Neuronal stem cell (in vitro differentiated cells): ENCODE results near the gene ATXN10.

Experiments
- DNase-seq: peaks from one replicate; pipeline ENCODE4 v3.0.0-alpha.2; 2013; ENCODE audit warnings: low spot score
- H2AFZ ChIP-seq: one replicate; pipeline ENCODE4 v1.6.1; 2013; ENCODE audit warnings: mild to moderate bottlenecking, low read length, inconsistent platforms
- H2AK5ac ChIP-seq: 2 replicates; pipeline ENCODE4 v1.6.1; 2013; ENCODE audit warnings: low read depth, mild to moderate bottlenecking, inconsistent platforms, low read length, moderate library complexity, mixed read lengths
- H2BK120ac ChIP-seq: 2 replicates; pipeline ENCODE4 v1.6.1; 2013; ENCODE audit warnings: low read depth, mild to moderate bottlenecking, inconsistent platforms, low read length, moderate library complexity, mixed read lengths
- H2BK12ac ChIP-seq: one replicate; pipeline ENCODE4 v1.6.1; 2013; ENCODE audit warnings: low read length, inconsistent platforms
- H2BK15ac ChIP-seq: 2 replicates; pipeline ENCODE4 v1.6.1; 2013; ENCODE audit warnings: mild to moderate bottlenecking, low read length, inconsistent platforms, mixed read lengths
- H2BK5ac ChIP-seq: one replicate; pipeline ENCODE4 v1.6.1; 2013; ENCODE audit warnings: inconsistent platforms, mild to moderate bottlenecking, low read length, moderate library complexity
- H3K14ac ChIP-seq: one replicate; pipeline ENCODE4 v1.6.1; 2013; ENCODE audit warnings: low read length, inconsistent platforms
- H3K18ac ChIP-seq: 2 replicates; pipeline ENCODE4 v1.6.1; 2013; ENCODE audit warnings: low read length, inconsistent platforms
- H3K23ac ChIP-seq: 2 replicates; pipeline ENCODE4 v1.6.1; 2013; ENCODE audit warnings: low read depth, mild to moderate bottlenecking, mixed read lengths, low read length, inconsistent platforms; ENCODE audit not compliant: poor library complexity
- H3K27ac ChIP-seq: replicated peaks from 3 replicates; pipeline ENCODE4 v1.5.1; 2013; ENCODE audit warnings: low read length, inconsistent platforms
- H3K27me3 ChIP-seq, 3 experiments: 2 replicates each; pipeline ENCODE4 v1.6.1; 2013; ENCODE audit warnings: low read length in 3 of 3, mild to moderate bottlenecking in 2 of 3, inconsistent platforms in 1 of 3, low read depth in 1 of 3, mixed read lengths in 1 of 3, moderate library complexity in 1 of 3; ENCODE audit not compliant: control insufficient read depth in 3 of 3, insufficient read depth in 3 of 3
- H3K36me3 ChIP-seq, 2 donors: replicated peaks in 1 of 2; 2 replicates each; pipeline ENCODE4 v1.6.1; 2013; ENCODE audit warnings: low read length in 2 of 2; ENCODE audit not compliant: control insufficient read depth in 2 of 2, insufficient read depth in 2 of 2
- H3K4ac ChIP-seq: 2 replicates; pipeline ENCODE4 v1.6.1; 2013; ENCODE audit warnings: inconsistent platforms, mild to moderate bottlenecking, low read length, moderate library complexity
- H3K4me1 ChIP-seq, 2 donors: 1 replicate in 1 of 2; 2 replicates in 1 of 2; pipeline ENCODE4 v1.6.1; 2013; ENCODE audit warnings: low read length in 2 of 2, low read depth in 1 of 2; ENCODE audit not compliant: control insufficient read depth in 2 of 2, insufficient read depth in 1 of 2
- H3K4me2 ChIP-seq: one replicate; pipeline ENCODE4 v1.6.1; 2013; ENCODE audit warnings: mild to moderate bottlenecking, low read length, inconsistent platforms; ENCODE audit not compliant: insufficient read depth, poor library complexity, severe bottlenecking
- H3K4me3 ChIP-seq, 2 donors: 2 replicates each; pipeline ENCODE4 v1.5.1; 2013; ENCODE audit warnings: low read length in 2 of 2, mild to moderate bottlenecking in 2 of 2, inconsistent platforms in 1 of 2, moderate library complexity in 1 of 2
- H3K79me1 ChIP-seq: one replicate; pipeline ENCODE4 v1.6.1; 2013; ENCODE audit warnings: low read depth, mild to moderate bottlenecking, inconsistent platforms, low read length, moderate library complexity
- H3K9ac ChIP-seq: one replicate; pipeline ENCODE4 v1.6.1; 2013; ENCODE audit warnings: mild to moderate bottlenecking, low read depth, low read length, inconsistent platforms; ENCODE audit not compliant: poor library complexity
- H3K9me3 ChIP-seq, 2 donors: replicated peaks in 1 of 2; 2 replicates each; pipeline versions ENCODE3 to v1.6.1; 2013; ENCODE audit warnings: low read length in 2 of 2, mild to moderate bottlenecking in 2 of 2, inconsistent platforms in 1 of 2, low read depth in 1 of 2, mixed read lengths in 1 of 2, moderate library complexity in 1 of 2; ENCODE audit not compliant: control insufficient read depth in 2 of 2, insufficient read depth in 1 of 2
- H4K8ac ChIP-seq: one replicate; pipeline ENCODE4 v1.6.1; 2013; ENCODE audit warnings: low read depth, mild to moderate bottlenecking, inconsistent platforms, low read length, moderate library complexity
- H4K91ac ChIP-seq: one replicate; pipeline ENCODE4 v1.6.1; 2013; ENCODE audit warnings: low read length, low read depth, mild to moderate bottlenecking, inconsistent platforms; ENCODE audit not compliant: poor library complexity
- WGBS, 2 donors: extraction: QIAGEN DNeasy Blood & Tissue Kit; methylation state at CpG; one replicate each; pipeline ENCODE4 v1.1.7; 2013; ENCODE audit warnings: missing lambda C conversion rate in 2 of 2, mixed read lengths in 1 of 2; ENCODE audit not compliant: insufficient read length in 2 of 2, insufficient replicate concordance in 1 of 2; ENCODE audit errors: extremely low coverage in 2 of 2; 5-methylcytosine and 5-hydroxymethylcytosine counted together

The ATXN10 gene

DNA sequence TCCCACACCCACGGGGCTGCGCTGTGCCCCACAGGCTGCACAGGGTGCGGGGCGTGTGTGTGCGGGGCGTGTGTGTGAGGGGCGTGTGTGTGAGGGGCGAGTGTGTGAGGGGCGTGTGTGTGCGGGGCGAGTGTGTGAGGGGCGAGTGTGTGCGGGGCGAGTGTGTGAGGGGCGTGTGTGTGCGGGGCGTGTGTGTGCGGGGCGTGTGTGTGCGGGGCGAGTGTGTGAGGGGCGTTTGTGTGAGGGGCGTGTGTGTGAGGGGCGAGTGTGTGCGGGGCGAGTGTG lies 218.7 kb downstream of the ATXN10 start:
- Histone ChIP-seq H3K18ac (peak overlapping the region; percentile 99), H3K4me1 (peaks cover 28% of the 10 kb centered on the region in 2 donors), H3K23ac (peak overlapping the region; percentile 17), H2AFZ (peak overlapping the region; percentile 86), H3K9ac (peak overlapping the region; percentile 60), H2AK5ac (peak overlapping the region; percentile 100), H4K8ac (no peak overlapping the region), H3K36me3 (peaks cover 0 to 2% of the 10 kb centered on the region in 2 donors), H2BK120ac (peak overlapping the region; percentile 95), H3K4me2 (no peak overlapping the region), H3K9me3 (peaks cover 0 to 6% of the 10 kb centered on the region in 2 donors), H3K14ac (peak overlapping the region; percentile 97), H4K91ac (peak overlapping the region; percentile 100), H2BK15ac (peak overlapping the region; percentile 78), H3K79me1 (peaks cover 6% of the 10 kb centered on the region), H3K4me3 (no peak overlapping the region), H3K4ac (peak overlapping the region; percentile 93), H3K27me3 (peaks cover 0 to 6% (median 0%) of the 10 kb centered on the region in 3 experiments), H2BK5ac (peak overlapping the region; percentile 100), H2BK12ac (peak overlapping the region; percentile 95), H3K27ac (peak overlapping the region; percentile 96)
- DNase-seq: no peak
- no CpG with 5 or more reads among the region's 26 CpGs for WGBS, 2 donors

DNA sequence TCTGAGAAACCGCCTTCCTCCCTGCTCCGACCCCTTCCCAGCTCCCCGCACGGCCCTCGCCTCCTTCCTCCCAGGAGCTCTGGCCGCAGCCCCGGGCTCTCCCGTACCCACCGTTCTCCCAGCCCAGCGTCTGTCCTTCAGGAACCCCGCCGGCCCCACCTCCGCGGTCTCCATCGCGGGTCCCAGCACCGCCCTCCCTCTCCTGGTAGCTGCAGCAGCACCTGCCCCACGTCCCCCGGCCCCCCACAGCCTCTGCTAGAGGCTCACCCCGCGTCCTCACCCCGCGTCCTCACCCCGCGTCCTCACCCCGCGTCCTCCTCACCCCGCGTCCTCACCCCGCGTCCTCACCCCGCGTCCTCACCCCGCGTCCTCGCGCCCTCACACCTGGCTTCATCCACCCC lies 219.4 kb downstream of the ATXN10 start:
- Histone ChIP-seq H3K9me3 (peaks cover 0 to 6% of the 10 kb centered on the region in 2 donors), H2AFZ (no peak overlapping the region), H3K4me3 (no peak overlapping the region), H3K79me1 (peaks cover 6% of the 10 kb centered on the region), H3K36me3 (peaks cover 0 to 2% of the 10 kb centered on the region in 2 donors), H3K4ac (peak overlapping the region; percentile 72), H3K14ac (peak overlapping the region; percentile 44), H3K27ac (no peak overlapping the region), H2BK12ac (peak overlapping the region; percentile 95), H2BK5ac (peak overlapping the region; percentile 100), H4K91ac (peak overlapping the region; percentile 64), H2BK120ac (peak overlapping the region; percentile 56), H3K4me1 (peaks cover 20 to 23% of the 10 kb centered on the region in 2 donors), H3K23ac (peak overlapping the region; percentile 14), H4K8ac (peak overlapping the region; percentile 48), H3K27me3 (peaks cover 0 to 6% (median 2%) of the 10 kb centered on the region in 3 experiments), H3K9ac (peak overlapping the region; percentile 44), H2BK15ac (peak overlapping the region; percentile 87), H2AK5ac (peak overlapping the region; percentile 99), H3K18ac (peak overlapping the region; percentile 96), H3K4me2 (no peak overlapping the region)
- WGBS, 2 donors: no CpG with 5 or more reads among the region's 37 CpGs
- no peak for DNase-seq

- peak overlapping the region; percentile 9 for H4K8ac ChIP-seq
- peak overlapping the region; percentile 44 for H3K14ac ChIP-seq
- peak overlapping the region; percentile 95 for H2BK12ac ChIP-seq
- H3K4me3 ChIP-seq: no peak overlapping the region
- peak overlapping the region; percentile 99 for H2AK5ac ChIP-seq
- H3K23ac ChIP-seq: peak overlapping the region; percentile 75
- H3K4ac ChIP-seq: peak overlapping the region; percentile 41
- H4K91ac ChIP-seq: no peak overlapping the region
- H3K27me3 ChIP-seq: peaks cover 0 to 6% (median 3%) of the 10 kb centered on the region in 3 experiments
- H2AFZ ChIP-seq: no peak overlapping the region
- H3K18ac ChIP-seq: peak overlapping the region; percentile 96
- no peak overlapping the region for H3K4me2 ChIP-seq
- no peak overlapping the region for H3K27ac ChIP-seq
- H3K9me3 ChIP-seq: peaks cover 0 to 6% of the 10 kb centered on the region in 2 donors
- peak overlapping the region; percentile 87 for H2BK15ac ChIP-seq
- peaks cover 0 to 2% of the 10 kb centered on the region in 2 donors for H3K36me3 ChIP-seq
- DNase-seq: no peak
- H2BK5ac ChIP-seq: peak overlapping the region; percentile 100
- peak overlapping the region; percentile 56 for H2BK120ac ChIP-seq
- peaks cover 16 to 23% of the 10 kb centered on the region in 2 donors for H3K4me1 ChIP-seq
- peaks cover 6% of the 10 kb centered on the region for H3K79me1 ChIP-seq
- no CpG with 5 or more reads among the region's 25 CpGs for WGBS, 2 donors
- no peak overlapping the region for H3K9ac ChIP-seq
These were observed 219.9 kb downstream of the ATXN10 start for GRCh38 chr22:45891471-45891995.

DNA sequence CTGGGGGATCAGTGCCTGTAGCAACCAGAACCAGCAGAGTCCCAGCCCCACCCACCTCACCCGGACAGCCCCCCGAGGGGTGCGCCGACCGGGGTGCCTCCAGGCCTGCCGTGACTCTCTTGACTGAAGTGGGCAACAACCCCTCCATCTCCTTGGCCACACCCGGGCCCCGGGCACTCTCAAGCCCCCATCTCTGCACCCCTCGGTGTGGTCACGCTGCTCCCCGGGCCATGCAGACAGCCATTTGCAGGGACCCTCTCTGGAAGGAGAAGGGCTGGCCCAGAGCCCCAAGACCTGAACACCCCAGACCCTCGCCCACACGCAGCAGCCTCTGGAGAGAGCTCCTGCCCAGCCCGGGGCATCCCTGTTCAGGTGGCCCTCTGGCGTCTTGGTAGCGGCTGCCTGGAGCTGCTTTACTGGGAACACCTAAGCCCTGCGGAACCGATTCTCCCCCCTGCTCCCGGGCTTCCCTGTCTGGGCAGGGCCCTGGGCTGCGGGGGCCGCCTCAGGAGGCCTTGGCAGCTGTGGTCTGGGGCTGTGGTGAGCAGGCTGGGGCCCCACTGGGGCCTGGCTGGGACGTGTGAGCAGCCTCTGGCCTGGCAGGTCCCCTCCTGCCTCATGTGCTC lies 220.5 kb downstream of the ATXN10 start:
- no CpG with 5 or more reads among the region's 22 CpGs for WGBS, 2 donors
- H3K27ac ChIP-seq: no peak overlapping the region
- peak overlapping the region; percentile 99 for H2AK5ac ChIP-seq

More for the DNA sequence above, 220.5 kb downstream of the ATXN10 start:
- no peak overlapping the region for H2AFZ ChIP-seq
- H3K18ac ChIP-seq: peak overlapping the region; percentile 96
- peaks cover 0 to 6% (median 3%) of the 10 kb centered on the region in 3 experiments for H3K27me3 ChIP-seq
- H3K9ac ChIP-seq: no peak overlapping the region
- H3K9me3 ChIP-seq: peaks cover 0 to 6% of the 10 kb centered on the region in 2 donors
- no peak overlapping the region for H3K14ac ChIP-seq
- H3K79me1 ChIP-seq: peaks cover 6% of the 10 kb centered on the region
- peaks cover 0 to 2% of the 10 kb centered on the region in 2 donors for H3K36me3 ChIP-seq
- no peak for DNase-seq
- peak overlapping the region; percentile 87 for H2BK15ac ChIP-seq
- H3K4me3 ChIP-seq: no peak overlapping the region
- H3K4me2 ChIP-seq: no peak overlapping the region
- no peak overlapping the region for H4K91ac ChIP-seq
- H3K4me1 ChIP-seq: peaks cover 16 to 25% of the 10 kb centered on the region in 2 donors
- H4K8ac ChIP-seq: no peak overlapping the region
- H3K4ac ChIP-seq: peak overlapping the region; percentile 41
- H2BK12ac ChIP-seq: peak overlapping the region; percentile 95
- H2BK120ac ChIP-seq: peak overlapping the region; percentile 56
- peak overlapping the region; percentile 75 for H3K23ac ChIP-seq
- H2BK5ac ChIP-seq: peak overlapping the region; percentile 100
